A549 (cell line): ENCODE data around the gene AK3. TPM values are rescaled to one million over a fixed set of nuclear protein-coding genes. Genes with fewer than 3 reads are reported as not detected.

Source experiments
- ATAC-seq, 2 experiments: fragments of 200-7000 bp in 1 of 2; fragments of >200 bp in 1 of 2; cut with Nextera tagmentation in 1 of 2; cut with Tn5 transposase in 1 of 2; 3 replicates each; pipeline versions ENCODE4 v1.8.0 to v1.9.1; 2018 to 2020; ENCODE audit warnings: mild to moderate bottlenecking in 1 of 2, moderate library complexity in 1 of 2
- CTCF ChIA-PET: fragments of 300-600 bp; sonication (Branson Sonifier 250); formaldehyde crosslinking; extraction: SDS; loops from one replicate; lab custom pipeline; 2021; ENCODE audit warnings: antibody characterized with exemption, inconsistent platforms; lab: Yijun Ruan, JAX
- POLR2A ChIA-PET: fragments of 350-600 bp; formaldehyde crosslinking; extraction: SDS; loops from one replicate; lab custom pipeline; 2021; ENCODE audit warnings: antibody characterized with exemption, inconsistent platforms; lab: Yijun Ruan, JAX
- DNase-seq, 2 experiments: peaks; one replicate each; pipeline versions ENCODE4 v3.0.0 to v3.0.0-alpha.2; 2011 to 2016; ENCODE audit warnings: low read depth in 1 of 2, low spot score in 1 of 2
- FAIRE-seq: peaks from 2 replicates; lab custom pipeline; 2011; peaks lifted over from hg19 to GRCh38; lab: Jason Lieb, UNC
- H3K27ac ChIP-seq, 2 experiments: fragments of >200 bp; sonication (Bioruptor Twin); formaldehyde crosslinking; 3 replicates each; pipeline ENCODE4 v1.5.1; 2016 to 2017
- H3K4me1 ChIP-seq: fragments of >200 bp; sonication (Bioruptor Twin); formaldehyde crosslinking; 3 replicates; pipeline ENCODE4 v1.6.1; 2016
- H3K4me2 ChIP-seq: fragments of >200 bp; sonication (Bioruptor Twin); formaldehyde crosslinking; 3 replicates; pipeline ENCODE4 v1.6.1; 2016
- H3K4me3 ChIP-seq: fragments of >200 bp; sonication (Bioruptor Twin); formaldehyde crosslinking; 3 replicates; pipeline ENCODE4 v1.5.1; 2016
- H3K9me3 ChIP-seq: fragments of >200 bp; sonication (Bioruptor Twin); formaldehyde crosslinking; 3 replicates; pipeline ENCODE4 v1.6.1; 2016
- ATOH8 ChIP-seq: fragments of 250-450 bp; sonication (Bioruptor Pico); IDR thresholded peaks from 2 replicates; pipeline ENCODE4 v1.5.0; 2020; ENCODE audit warnings: low read depth, mild to moderate bottlenecking, moderate library complexity
- BHLHE40 ChIP-seq: IDR thresholded peaks from 2 replicates; pipeline ENCODE4 v1.6.1; 2012; ENCODE audit warnings: low read depth, low read length, inconsistent platforms
- CEBPB ChIP-seq, 2 experiments: fragments of >200 bp in 1 of 2; sonication (Bioruptor Twin) in 1 of 2; formaldehyde crosslinking in 1 of 2; IDR thresholded peaks; 2 replicates each; pipeline ENCODE4 v1.6.1; 2012 to 2016
- CHD2 ChIP-seq: fragments of 150-350 bp; IDR thresholded peaks from 2 replicates; pipeline ENCODE4 v1.6.1; 2014; ENCODE audit warnings: low read length; ENCODE audit not compliant: partially characterized antibody
- E2F6 ChIP-seq: IDR thresholded peaks from 2 replicates; pipeline ENCODE4 v1.6.1; 2012; ENCODE audit warnings: low read depth, borderline replicate concordance
- EHF ChIP-seq: fragments of 250-450 bp; sonication (Bioruptor Pico); IDR thresholded peaks from 2 replicates; pipeline ENCODE4 v1.5.0; 2020; ENCODE audit warnings: mild to moderate bottlenecking
- EP300 ChIP-seq, 2 experiments: fragments of >200 bp; sonication (Bioruptor Twin); formaldehyde crosslinking; IDR thresholded peaks; 2 replicates in 1 of 2; 3 replicates in 1 of 2; pipeline ENCODE4 v1.6.1; 2016 to 2017
- ESRRA ChIP-seq: fragments of 150-350 bp; IDR thresholded peaks from 2 replicates; pipeline ENCODE4 v1.6.1; 2014; ENCODE audit warnings: mild to moderate bottlenecking, low read length, borderline replicate concordance
- FOSB ChIP-seq: fragments of 250-450 bp; sonication (Bioruptor Pico); IDR thresholded peaks from 2 replicates; pipeline ENCODE4 v1.5.0; 2020; ENCODE audit warnings: mild to moderate bottlenecking, moderate library complexity
- FOSL2 ChIP-seq, 2 experiments: fragments of 450-650 bp in 1 of 2; fragments of >200 bp in 1 of 2; sonication (Bioruptor Twin) in 1 of 2; formaldehyde crosslinking; IDR thresholded peaks; 2 replicates each; pipeline versions ENCODE4 v1.5.0 to v1.6.1; 2016 to 2020; ENCODE audit warnings: mild to moderate bottlenecking in 1 of 2, moderate library complexity in 1 of 2
- HOXA7 ChIP-seq: fragments of 250-450 bp; sonication (Bioruptor Pico); IDR thresholded peaks from 2 replicates; pipeline ENCODE4 v1.5.0; 2020; ENCODE audit warnings: mild to moderate bottlenecking, moderate library complexity
- HOXB13 ChIP-seq: fragments of 250-450 bp; sonication (Bioruptor Pico); IDR thresholded peaks from 2 replicates; pipeline ENCODE4 v1.5.0; 2020; ENCODE audit warnings: low read depth, mild to moderate bottlenecking, moderate library complexity
- JUN ChIP-seq, 2 experiments: fragments of >200 bp; sonication (Bioruptor Twin); formaldehyde crosslinking; IDR thresholded peaks; 2 replicates in 1 of 2; 3 replicates in 1 of 2; pipeline ENCODE4 v1.6.1; 2016 to 2017
- JUNB ChIP-seq: fragments of >200 bp; sonication (Bioruptor Twin); formaldehyde crosslinking; IDR thresholded peaks from 2 replicates; pipeline ENCODE4 v1.6.1; 2016
- KDM5A ChIP-seq: fragments of 200-600 bp; sonication (generic); IDR thresholded peaks from 2 replicates; pipeline ENCODE4 v1.6.1; 2016; ENCODE audit warnings: antibody characterized with exemption, mild to moderate bottlenecking
- MAFK ChIP-seq: fragments of 450-650 bp; IDR thresholded peaks from 2 replicates; pipeline ENCODE4 v1.6.1; 2014; ENCODE audit not compliant: partially characterized antibody
- MYC ChIP-seq: IDR thresholded peaks from 2 replicates; pipeline ENCODE4 v1.6.1; 2012; ENCODE audit warnings: mild to moderate bottlenecking, inconsistent platforms, low read length, improper control_type of control experiment, borderline replicate concordance
- PBX3 ChIP-seq: IDR thresholded peaks from 2 replicates; pipeline ENCODE4 v1.6.1; 2012
- POLR2A ChIP-seq: IDR thresholded peaks from 2 replicates; pipeline ENCODE4 v1.6.1; 2012; ENCODE audit warnings: mild to moderate bottlenecking, low read length
- RAD21 ChIP-seq, 2 experiments: fragments of >200 bp in 1 of 2; sonication (Bioruptor Twin) in 1 of 2; formaldehyde crosslinking in 1 of 2; IDR thresholded peaks in 1 of 2; conservative IDR thresholded peaks in 1 of 2; 2 replicates in 1 of 2; 3 replicates in 1 of 2; pipeline ENCODE4 v1.6.1; 2012 to 2018; ENCODE audit warnings: inconsistent platforms in 1 of 2
- RARB ChIP-seq: fragments of 250-450 bp; sonication (Bioruptor Pico); IDR thresholded peaks from 2 replicates; pipeline ENCODE4 v1.8.0; 2021; ENCODE audit warnings: mild to moderate bottlenecking, moderate library complexity
- REST ChIP-seq: fragments of 200-600 bp; sonication (generic); IDR thresholded peaks from 2 replicates; pipeline ENCODE4 v1.6.1; 2016; ENCODE audit warnings: antibody characterized with exemption, mild to moderate bottlenecking, moderate library complexity
- SREBF2 ChIP-seq: fragments of 450-650 bp; IDR thresholded peaks from 2 replicates; pipeline ENCODE4 v1.6.1; 2014; ENCODE audit warnings: mild to moderate bottlenecking, moderate library complexity
- TP53 ChIP-seq: fragments of 250-450 bp; sonication (Bioruptor Pico); IDR thresholded peaks from 2 replicates; pipeline ENCODE4 v1.5.0; 2021; ENCODE audit warnings: mild to moderate bottlenecking, moderate library complexity
- ZC3H11A ChIP-seq: fragments of 450-650 bp; IDR thresholded peaks from 2 replicates; pipeline ENCODE4 v1.6.1; 2014; ENCODE audit warnings: antibody characterized with exemption, mild to moderate bottlenecking
- ZFP36 ChIP-seq: fragments of 450-650 bp; IDR thresholded peaks from 2 replicates; pipeline ENCODE4 v1.6.1; 2014; ENCODE audit warnings: borderline replicate concordance; ENCODE audit not compliant: partially characterized antibody
- ZSCAN20 ChIP-seq: fragments of 250-450 bp; sonication (Bioruptor Pico); IDR thresholded peaks from 2 replicates; pipeline ENCODE4 v1.8.0; 2022; ENCODE audit warnings: mild to moderate bottlenecking, moderate library complexity
- WGBS: methylation state at CpG from one replicate; pipeline ENCODE4 v1.1.6; 2017; ENCODE audit errors: missing lambda C conversion rate; 5-methylcytosine and 5-hydroxymethylcytosine counted together
- polyA plus RNA-seq, 4 experiments: library from polyadenylated mRNA; depleted of rRNA in 3 of 4; stranded (reverse); fragments of >200 nt; fragmentation: RNase III in 1 of 4; extraction: RNeasy Plus Mini Kit Qiagen cat#74134 plus additional on column Dnase treatment in 1 of 4; gene quantifications; 2 replicates in 3 of 4; 3 replicates in 1 of 4; pipeline ENCODE4 v1.2.3, GENCODE V29; 2011 to 2017

The AK3 gene
- polyA plus RNA-seq, 2 of the 4 experiments (the other 2 are of a cell fraction), result 51.0 to 83.0 TPM

GRCh38 chr9:4666042-4666699 lies 74.8 kb downstream of the AK3 start, which contains the start of gene SPATA6L (continued):
- TF ChIP-seq ATOH8 (CRISPR knock-in tag) (no peak), RAD21 (conservative IDR thresholded peaks at IDR 0.05 in 1 of 2, IDR thresholded peaks at IDR 0.05 in 1 of 2) (0 out of 5 replicates have a peak, but pooled peaks of 1 of the 2 experiments have one; percentile 16), ZSCAN20 (CRISPR knock-in tag) (no peak), TP53 (no peak), RARB (CRISPR knock-in tag) (no peak), ZC3H11A (no peak), HOXA7 (CRISPR knock-in tag) (no peak), E2F6 (peak; percentile 83), MYC (no peak), FOSL2 (IDR thresholded peaks at IDR 0.05) (no peak), FOSL2 (CRISPR knock-in tag; IDR thresholded peaks at IDR 0.05) (no peak), MAFK (no peak), JUNB (no peak), FOSB (CRISPR knock-in tag) (no peak), BHLHE40 (no peak), SREBF2 (no peak), EHF (CRISPR knock-in tag) (no peak), JUN (IDR thresholded peaks at IDR 0.05) (peak in 1 of 2 experiments; percentile 43; a peak in 1 of 5 replicates), KDM5A (no peak), ZFP36 (no peak)

- ChIA-PET CTCF (interaction anchor here (0.9 to 5.5 kb wide), 7 partner anchors 11 to 323 kb away, joined by 3 to 37 read pairs (median 4); partner anchors contain the start of genes AK3 and CDC37L1), POLR2A (interaction anchor here (0.8 to 3.8 kb wide), 5 partner anchors 12 to 319 kb away, joined by 3 to 37 read pairs (median 10); partner anchors contain the start of genes AK3, CDC37L1 and JAK2)
- TF ChIP-seq POLR2A, result no peak
- no peak for TF ChIP-seq CHD2
- TF ChIP-seq BHLHE40, result no peak
- no peak for TF ChIP-seq REST
- no peak for TF ChIP-seq EP300 (IDR thresholded peaks at IDR 0.05)
- no peak for TF ChIP-seq ZSCAN20 (CRISPR knock-in tag)
- no peak for TF ChIP-seq MYC
- TF ChIP-seq HOXB13 (CRISPR knock-in tag), result no peak
- TF ChIP-seq HOXA7 (CRISPR knock-in tag), result no peak
- no peak for TF ChIP-seq CEBPB (IDR thresholded peaks at IDR 0.05)
- no peak for TF ChIP-seq EHF (CRISPR knock-in tag)
- TF ChIP-seq PBX3, result no peak
- TF ChIP-seq ESRRA, result no peak
- Histone ChIP-seq H3K27ac (peak overlapping the region; percentile 43 to 75; a peak in 4 of 6 replicates), H3K4me1 (peaks cover 36% of the 10 kb centered on the region), H3K4me2 (peak overlapping the region; percentile 98), H3K4me3 (peak overlapping the region; percentile 46), H3K9me3 (no peaks in the 10 kb centered on the region)
- no peak for FAIRE-seq
- peak in 1 of 2 experiments; percentile 37 for DNase-seq
- ATAC-seq, result no peak
- WGBS, result 73% methylated on average over 2 of the region's 2 CpGs
Observed at GRCh38 chr9:4665357-4665756, 75.6 kb downstream of the AK3 start.
